NCI-H2196 treated with DMSO at 0.1 percent for 48 hours (cell line): Measurements from ENCODE around the gene CSF1.

ENCODE experiments used
- DNase-seq: peaks from one replicate; lab custom pipeline; 2025; ENCODE audit not compliant: unreplicated experiment; lab: John Stamatoyannopoulos, UW

The CSF1 gene

DNA sequence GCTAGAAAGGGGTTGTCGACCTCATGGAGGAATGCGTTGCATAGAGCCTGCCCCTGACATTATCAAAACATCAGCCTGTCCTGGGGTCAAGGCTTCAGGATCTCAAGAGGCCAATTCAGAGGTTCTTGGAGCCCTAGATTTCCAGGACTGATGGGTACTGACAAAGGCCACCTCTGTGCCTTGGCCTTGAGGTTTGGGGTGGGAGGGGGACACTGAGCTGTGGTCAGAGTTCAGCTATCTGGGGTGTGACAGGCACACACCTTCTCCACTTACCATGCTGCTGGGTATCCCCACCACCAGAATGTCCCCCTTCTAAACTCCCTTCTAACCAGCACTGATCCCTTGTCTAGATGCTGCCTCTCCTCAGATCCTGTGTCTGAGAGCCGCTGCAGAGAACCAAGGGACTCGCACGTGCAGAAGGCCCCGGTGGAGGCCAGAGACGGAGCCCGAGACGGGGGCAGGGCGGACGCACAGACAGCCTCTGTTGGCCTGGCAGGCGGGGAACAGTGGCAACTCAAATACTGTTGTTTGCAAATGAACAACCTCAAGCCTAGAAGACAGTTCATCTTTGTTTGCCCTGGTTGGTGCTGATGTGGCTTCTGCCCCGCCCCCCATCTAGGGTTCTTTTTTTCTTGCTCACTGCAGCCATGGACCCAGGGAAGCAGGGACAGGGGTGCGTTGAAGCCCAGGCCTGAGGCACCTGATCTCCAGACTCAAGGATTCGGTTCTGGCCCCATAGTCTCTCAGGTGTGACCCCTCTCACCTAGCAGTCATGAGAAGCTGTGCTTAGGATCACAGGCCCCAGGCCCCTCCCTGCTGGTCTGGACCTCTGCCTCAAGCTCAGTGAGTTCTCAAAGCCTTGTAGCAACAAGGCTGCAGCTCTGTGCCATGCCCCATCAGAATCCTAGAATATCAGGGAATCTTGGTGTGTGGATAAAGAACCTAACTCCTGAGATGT lies 28.1 kb upstream of the CSF1 start:
- no peak for DNase-seq

DNA sequence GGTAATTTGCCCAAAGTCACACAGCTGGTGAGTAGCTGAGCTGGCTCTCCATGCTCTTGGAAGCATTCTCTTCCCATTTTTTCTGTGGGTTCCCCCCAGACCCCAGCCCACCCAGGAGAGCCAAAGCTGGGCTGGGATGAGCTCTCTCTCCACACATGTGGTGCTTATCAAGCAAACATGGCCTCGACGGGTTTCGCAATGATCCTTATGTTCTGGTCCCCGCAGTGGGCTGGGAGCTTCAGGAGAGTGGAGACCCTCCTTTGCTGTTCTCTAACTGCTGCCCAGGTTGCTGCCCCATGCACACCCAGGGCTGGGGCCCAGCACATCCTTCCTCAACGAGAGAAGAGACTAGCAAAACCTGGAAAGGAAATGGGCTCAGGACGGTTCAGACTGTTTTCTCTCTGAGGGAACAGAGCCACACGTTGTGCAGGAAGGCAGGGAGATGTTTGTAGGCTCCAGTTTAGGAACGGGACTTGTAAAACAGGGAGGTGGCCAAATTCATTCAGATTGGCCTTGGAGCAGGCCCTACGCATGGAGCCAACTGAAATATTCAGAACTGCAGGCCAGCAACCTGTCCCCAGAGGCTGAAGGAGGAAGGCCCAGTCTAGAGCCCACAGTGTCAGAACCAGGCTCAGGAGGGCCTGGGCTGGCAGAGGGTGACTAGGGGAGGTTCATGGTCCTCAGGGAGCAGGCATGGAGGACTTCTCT lies 27.2 kb upstream of the CSF1 start:
- DNase-seq: no peak

DNA sequence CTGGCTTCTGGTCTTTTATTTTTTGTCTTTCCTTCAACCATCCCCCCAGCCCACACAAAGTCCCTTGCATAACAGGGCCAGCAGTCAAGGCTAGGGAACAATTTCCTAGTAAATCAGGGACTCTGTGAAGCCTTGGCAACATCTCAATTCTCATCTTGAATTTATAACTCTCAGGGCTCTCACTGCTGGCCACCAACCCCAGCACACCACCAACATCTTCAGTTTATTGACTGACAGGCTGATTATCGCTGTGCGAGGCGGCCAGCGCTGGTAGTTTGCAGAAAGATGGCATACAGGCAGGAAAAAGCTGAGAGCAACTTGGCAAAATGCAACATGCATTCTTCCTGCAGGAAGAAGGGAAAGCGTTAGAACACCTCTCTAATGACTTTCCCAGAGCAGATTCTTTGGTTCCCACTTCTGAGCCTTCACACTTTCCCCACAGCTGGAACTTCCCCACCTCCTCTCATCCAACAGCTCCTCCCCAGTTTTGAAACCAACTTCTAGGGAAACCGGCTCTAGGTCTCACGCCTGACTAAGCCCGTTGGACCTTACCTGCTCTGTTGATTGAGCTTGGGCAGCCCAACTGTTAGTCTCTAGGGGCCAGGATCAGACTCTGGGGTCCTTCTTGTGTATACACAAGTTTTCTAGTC lies 26.3 kb upstream of the CSF1 start:
- no peak for DNase-seq

DNA sequence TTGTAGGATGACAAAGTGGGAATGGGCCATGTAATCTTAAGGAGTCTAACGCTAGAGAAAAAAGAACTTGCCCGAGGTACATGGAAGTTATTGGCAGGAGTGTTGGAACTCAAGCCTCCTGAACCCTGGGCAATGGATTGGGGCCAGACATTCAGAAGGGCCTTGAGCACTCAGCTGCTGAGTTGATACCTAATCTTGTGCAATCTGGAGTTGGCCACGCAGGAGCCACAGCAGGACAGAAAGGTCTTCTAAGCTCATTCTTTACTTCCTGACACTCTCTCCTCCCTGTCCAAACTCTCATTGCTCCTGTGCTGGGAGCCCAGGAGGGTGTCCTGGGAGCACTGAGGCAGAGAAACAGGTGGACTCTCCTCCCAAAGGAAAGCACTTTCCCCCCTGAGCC lies 25.1 kb upstream of the CSF1 start:
- DNase-seq: no peak

DNA sequence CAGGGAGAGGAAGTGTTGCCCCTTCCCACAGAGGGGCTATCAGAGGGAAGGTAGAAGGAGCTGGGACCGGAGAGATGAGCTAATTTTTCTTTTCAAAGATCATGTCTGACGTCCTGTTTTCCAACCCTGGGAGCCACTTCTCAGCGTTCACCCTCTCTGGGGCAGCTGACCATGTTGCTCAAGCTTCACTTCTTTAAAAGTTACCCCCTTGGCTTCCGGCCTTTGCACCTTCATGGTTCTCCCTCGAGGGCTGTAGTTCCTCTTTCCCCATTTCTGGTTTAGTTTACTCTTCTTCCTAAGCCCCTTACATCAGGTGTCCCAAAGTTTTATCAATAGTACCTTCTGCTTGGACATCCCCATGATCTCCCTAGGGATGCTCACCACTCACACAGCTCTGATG lies 23.8 kb upstream of the CSF1 start:
- no peak for DNase-seq

DNA sequence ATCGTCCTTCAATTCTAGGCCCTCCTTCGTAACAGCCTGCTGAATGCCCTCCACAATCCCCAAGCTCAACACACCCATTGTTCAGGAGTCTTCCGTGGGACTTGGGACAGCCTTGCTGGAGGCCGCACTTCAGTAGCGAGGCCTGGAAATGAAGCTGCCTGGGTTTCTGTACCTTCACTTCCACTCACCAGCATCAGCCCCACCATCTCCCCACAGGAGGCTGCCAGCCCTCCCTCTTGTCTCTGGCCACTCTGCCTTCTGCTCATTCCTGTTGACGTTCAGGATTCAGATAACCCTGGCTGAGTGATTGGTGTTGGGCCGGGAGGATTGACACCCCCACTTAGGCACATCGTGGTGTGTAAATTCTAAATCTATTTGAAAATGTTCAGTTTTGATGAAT lies 23.4 kb upstream of the CSF1 start:
- no peak for DNase-seq

DNA sequence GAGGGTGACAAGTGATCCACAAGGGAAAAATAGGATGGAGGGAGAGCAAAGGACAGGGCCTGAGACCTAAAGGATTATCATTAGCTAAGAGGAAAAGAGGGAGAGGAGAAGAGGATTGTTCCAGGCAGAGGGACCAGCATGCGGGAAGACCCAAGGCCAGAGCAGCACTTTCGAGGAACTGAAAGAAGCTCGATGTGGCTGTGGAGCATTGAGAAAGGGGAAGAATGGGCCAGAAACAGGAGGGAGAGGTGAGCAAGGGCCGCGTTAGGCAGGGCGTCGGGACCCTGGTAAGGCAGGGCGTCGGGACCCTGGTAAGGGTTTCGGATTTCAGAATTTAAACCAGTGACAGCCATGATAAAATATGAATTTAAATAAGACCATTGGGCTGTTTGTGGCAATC lies 22.8 kb upstream of the CSF1 start:
- DNase-seq: no peak

DNA sequence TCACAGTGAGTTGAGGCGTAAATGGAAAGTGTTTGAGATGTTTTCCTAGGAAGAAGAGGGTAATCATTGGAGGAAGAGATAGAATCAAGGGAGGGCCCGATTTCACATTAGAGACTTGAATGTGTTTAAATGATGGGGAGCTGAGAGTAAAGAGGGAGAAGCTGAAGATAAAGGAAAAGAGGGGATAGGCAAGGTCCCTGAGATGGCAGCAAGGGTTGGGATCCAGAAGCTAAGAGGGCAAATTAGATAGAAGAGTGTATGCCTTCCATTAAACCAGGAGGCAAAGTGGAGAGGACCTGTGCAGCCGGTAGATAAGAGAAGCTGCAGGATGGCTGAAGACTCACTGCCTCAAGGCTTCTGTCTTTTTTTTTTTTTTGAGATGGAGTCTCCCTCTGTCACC lies 21.6 kb upstream of the CSF1 start:
- DNase-seq: no peak

DNA sequence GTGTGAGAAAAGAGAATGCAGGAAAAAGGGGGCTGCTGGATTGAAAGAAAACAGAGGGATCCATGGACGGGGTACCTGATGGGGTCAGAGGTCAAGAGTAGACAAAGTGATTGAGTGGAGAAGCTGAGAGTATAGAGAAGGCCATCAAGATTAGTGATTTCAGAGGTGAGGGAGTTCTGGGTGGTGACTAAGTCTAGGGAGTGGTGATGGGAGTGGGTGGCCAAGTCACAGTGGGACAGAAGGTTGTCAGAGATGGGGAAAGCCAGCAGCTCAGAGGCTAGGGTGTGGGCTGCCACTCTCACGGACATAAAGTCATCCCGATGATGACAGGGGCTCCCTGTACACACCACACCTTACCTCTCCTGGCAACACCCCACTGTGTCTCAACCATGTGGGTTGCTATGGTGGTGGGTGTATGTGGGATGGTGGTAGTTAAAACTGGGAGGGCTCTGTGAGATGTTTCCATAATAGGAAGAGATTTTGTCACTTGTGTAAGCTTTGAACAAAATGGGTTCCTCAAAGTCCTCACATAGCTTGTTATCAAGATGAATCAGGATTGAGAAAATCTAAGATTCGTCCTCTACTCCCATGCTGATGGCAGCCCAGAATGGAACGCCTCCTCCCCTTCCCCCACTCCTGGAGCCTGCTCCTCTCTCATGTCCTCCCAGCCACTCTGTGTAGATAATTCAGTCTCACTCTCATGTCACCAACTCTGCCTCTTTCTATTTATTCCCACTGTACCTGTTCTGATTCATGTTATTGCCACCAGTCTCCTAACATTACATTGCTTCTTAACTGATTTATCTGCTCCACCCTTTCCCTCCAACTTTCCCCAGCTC lies 20.3 kb upstream of the CSF1 start:
- DNase-seq: no peak

DNA sequence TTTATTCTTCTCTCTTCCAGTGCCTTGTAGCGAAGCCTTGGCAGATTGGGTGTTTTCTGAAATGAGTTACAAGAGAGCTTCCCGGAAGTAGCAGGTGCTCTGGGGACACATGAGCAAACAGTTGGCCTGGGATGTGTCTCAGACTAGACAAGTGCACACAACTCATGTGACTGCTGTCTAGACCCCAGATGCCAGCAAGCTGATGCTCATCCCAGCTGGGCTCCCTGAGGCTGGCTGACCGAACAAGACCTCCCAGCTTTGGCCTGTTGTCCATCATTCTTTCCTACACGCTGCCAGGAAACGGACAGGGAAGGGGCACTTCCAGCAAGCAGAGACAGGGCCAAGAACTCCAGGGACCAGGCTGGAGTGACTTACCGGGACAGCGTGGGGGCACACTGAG lies 18.7 kb upstream of the CSF1 start:
- DNase-seq: no peak

DNA sequence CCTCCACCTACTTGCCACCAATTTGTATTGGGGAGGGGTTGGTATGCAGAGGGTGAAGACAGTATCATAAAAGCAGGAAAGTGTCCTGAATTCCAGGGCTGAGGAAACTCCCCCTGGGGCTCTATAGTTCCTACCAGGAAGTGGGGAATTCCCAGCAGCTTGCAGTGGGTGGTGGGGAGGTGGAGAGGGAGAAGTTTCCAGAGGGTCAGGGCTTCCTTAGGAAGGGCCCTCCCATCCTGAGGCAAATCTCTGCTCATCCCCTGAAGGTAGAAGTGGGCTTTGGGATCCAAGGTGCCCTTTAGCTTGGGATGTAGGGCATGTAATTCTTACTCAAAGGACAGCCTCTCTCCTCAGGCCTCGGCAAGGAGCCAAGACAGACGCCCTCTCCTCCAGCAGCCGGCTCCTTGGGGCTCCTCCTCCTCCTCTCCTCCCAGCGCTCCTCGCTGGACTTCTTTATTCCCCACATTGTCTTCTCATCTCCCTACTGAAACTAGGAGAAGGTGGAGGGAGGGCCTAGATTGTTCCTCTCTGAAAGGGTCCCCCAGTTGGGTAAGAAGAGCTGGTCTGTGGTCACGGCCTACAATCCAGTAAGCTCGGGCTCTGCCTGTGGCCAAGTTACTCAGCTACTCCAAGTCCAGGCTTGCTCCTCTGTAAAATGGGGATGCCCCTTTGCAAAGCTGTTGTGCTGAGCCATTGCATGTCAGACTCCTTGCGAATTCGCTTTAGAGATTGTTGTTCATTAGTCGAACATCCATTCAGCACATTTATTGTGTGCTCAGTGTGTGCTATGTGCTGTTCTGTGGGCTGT lies 17.9 kb upstream of the CSF1 start:
- no peak for DNase-seq

DNA sequence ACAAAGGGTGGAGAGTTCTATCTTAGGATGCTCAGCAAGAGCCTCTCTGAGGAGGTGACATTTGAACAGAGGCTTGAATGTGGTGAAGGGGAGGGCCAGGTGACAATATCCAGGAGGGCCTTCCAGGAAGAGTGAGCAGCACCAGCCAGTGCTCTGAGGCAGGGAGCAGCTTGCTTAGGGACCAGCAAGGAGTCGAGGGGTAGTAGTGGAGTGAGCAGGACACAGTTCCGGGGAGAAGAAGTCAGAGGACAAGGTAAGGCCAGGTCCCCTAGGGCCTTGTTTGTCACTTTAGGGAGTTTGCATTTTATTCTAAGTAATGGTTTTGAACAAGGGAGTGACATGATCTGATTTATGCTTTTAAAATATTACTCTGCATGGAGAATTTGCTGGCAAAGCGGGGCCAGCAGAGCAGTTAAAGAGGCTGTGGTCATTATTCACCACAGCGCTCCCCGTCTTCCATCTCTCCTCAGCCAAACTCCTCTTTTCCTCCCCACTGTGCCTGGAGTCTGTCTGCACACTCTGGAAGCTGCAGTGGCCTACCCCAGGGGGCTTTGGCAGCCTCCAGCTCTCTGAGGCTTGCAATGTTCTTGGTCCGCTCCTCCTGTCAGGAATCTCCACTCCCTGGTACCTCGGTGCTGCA lies 17.0 kb upstream of the CSF1 start:
- DNase-seq: no peak

DNA sequence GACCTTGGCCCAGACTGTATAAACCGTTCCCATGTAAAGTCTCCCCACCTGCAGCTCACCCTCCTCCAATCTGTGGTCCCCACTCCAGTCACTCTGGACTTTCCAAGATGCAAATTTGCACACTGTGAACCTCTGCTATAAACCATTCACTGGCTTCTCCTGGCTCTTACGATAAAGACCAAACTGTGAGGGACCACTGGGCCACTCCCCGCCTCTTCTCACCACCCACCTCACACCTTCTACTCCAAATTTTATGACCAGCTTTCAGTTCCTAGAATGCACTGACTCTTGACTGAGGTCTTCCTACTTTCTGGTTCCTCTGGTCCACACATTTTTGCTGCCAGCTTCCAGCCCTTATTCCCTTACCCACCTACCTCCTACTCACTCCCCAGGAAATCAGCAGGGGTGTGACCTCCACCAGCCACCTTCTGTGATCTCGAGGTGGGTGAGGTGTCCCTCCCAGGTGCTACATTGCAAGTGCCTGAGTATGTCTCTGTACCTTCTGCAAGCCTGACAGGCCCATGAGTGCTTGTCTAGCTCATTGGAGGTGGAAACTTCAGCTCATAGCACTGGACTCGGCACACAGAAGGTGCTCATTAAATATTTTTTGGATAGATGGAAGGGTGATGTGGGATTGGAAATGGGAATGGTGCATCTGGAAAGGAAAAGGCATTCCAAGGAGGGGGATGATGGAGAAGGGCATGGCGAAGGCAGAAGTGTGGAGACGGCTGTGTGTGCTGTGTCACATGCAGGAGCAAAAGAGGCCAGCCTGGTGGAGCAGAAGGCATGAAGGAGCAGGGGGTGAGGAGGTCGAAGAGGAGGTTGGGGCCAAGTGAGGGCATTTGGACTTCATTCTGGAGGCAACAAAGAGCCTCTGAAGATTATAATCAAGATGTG lies 15.6 kb upstream of the CSF1 start:
- DNase-seq: no peak

DNA sequence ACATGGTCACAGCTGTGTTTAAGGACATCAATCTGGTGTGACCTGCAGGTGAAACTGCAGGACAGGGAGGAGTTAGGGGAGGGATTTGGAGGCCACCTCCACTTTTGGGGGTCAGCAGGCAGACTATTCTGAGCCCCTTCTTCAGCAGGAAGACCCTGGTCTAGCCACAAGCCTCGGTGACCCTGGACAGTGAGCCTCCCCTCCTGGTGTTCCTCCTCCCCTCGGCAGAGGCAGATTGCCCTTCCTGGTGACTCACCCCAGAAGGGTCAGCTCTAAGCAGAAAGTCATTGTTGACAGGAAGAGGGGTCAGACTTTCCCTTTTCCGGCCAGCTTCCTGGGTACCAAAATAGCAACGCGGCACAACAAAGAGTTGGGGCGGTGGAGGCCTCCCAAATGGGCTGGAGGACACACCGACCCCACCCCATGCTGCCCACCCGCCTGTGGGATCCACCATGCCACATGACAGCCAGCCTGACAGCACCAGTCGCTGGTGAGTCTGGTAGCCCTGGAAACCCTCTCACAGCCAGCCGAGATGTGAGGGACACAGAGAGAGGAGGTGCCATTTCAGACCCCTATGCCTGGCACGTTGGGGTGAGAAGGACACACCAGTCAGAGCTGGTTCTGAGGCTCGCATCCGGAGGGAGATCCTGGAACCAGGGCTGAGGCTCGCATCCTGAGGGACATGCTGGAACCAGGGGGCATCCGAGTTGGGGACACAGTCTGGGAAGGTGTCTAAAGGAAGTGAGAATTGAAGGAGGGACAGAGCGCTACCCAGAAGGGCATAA lies 14.7 kb upstream of the CSF1 start:
- DNase-seq: no peak

DNA sequence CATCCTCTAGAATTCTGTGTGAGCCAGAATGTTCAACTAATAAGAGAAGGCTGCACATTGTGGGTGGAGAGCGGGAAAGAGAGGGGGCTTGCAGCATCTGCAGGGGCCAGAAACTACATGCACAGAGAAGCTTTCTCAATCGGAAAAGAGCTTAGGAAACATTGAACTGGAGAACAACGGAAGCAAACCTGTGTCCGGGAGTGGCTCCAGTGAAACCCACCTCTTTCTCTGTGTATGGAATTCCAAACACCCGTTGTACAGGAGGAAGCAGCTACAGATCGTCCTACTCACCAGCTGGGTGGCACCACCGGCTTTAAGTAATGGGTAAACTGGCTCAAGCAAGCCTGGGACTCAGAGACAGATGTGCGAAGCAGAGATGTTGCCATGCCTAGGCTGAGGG lies 14.0 kb upstream of the CSF1 start:
- DNase-seq: no peak

DNA sequence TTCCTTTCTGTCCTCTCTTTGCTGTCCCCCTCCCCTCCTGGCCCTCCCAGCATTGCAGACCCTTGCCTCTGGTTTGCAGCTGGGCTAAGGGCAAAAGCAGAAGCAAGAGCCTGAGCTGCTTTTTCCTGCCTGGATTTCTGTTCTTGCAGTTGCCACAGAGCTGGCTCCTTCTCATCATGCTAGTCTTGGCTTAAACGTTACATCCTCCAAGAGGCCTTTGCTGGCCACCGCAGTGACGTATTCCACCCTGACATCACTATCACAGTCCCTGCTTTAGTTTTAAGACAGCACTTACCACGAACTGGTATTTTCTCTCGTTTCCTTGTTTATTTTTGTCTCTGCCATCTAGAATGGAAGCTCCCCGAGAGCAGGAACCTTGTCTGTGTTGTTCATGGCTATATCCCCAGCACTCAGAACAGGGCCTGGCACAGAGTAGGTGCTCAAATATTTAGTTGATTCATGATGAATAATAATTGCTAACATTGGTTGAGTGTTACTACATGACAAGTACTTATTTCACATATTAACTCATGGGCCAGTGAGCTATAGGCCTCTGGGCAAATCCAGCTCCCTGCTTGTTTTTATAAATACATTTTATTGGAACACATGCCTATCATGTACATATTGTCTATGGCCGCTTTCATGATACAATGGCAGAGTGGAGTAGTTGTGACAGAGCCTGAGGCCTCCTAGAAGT lies 13.2 kb upstream of the CSF1 start:
- DNase-seq: no peak

DNA sequence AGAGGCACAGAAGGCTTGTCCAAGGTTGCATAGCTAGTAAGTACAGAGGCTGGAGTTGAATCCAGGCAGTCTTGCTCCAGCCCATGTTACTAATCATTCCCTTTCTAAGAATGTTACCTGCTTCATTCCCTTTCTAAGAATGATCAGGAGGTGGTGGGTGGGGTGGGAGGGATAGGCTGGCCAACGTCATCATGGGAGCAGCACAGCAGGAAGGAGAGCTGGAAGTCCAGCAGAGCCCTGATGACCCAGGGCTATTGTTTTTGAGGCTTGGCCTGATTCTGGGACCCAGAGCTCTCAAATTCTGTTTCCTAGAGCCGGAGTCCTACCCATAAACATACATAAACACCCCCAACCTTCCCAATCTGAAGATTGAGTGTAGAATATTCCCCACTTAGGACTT lies 11.8 kb upstream of the CSF1 start:
- DNase-seq: no peak
